IMR-90 (cell line): Measurements from ENCODE around the gene EFCAB5. TPM values are rescaled to one million over a fixed set of nuclear protein-coding genes. Genes with fewer than 3 reads are reported as not detected.

Experiments used
- ATAC-seq: fragments of 200-7000 bp; cut with Tn5 transposase; 2 replicates; pipeline ENCODE4 v1.9.1; 2020; ENCODE audit warnings: low read depth, mild to moderate bottlenecking, moderate library complexity
- BruUV-seq: library from RNA; stranded (reverse); fragments of 400-500 nt; replicated peaks from 2 replicates; lab custom pipeline; 2021; lab: Mats Ljungman, UMichigan
- CTCF ChIA-PET: fragments of 300-600 bp; formaldehyde crosslinking; extraction: SDS; loops from one replicate; lab custom pipeline; 2021; ENCODE audit warnings: antibody characterized with exemption; lab: Yijun Ruan, JAX
- POLR2A ChIA-PET: fragments of 300-600 bp; sonication (Branson Sonifier 250); formaldehyde crosslinking; loops from one replicate; lab custom pipeline; 2022; ENCODE audit warnings: antibody characterized with exemption; ENCODE audit not compliant: unreplicated experiment; lab: Charles Lee
- DNase-seq: peaks from one replicate; pipeline ENCODE4 v3.0.0; 2013
- H2AFZ ChIP-seq: replicated peaks from 2 replicates; pipeline ENCODE3; 2013; ENCODE audit warnings: low read length, mild to moderate bottlenecking; ENCODE audit not compliant: poor library complexity
- H2AK5ac ChIP-seq: 2 replicates; pipeline ENCODE4 v1.6.1; 2013; ENCODE audit warnings: low read depth, low read length, inconsistent platforms
- H2AK9ac ChIP-seq: replicated peaks from 2 replicates; pipeline ENCODE3; 2013; ENCODE audit warnings: mild to moderate bottlenecking, low read depth, low read length, moderate library complexity; ENCODE audit not compliant: poor library complexity
- H2BK120ac ChIP-seq: 2 replicates; pipeline ENCODE4 v1.6.1; 2013; ENCODE audit warnings: low read depth, low read length, inconsistent platforms
- H2BK15ac ChIP-seq: 3 replicates; pipeline ENCODE4 v1.6.1; 2013; ENCODE audit warnings: low read depth, low read length, inconsistent platforms
- H2BK20ac ChIP-seq: 2 replicates; pipeline ENCODE4 v1.6.1; 2013; ENCODE audit warnings: low read depth, mild to moderate bottlenecking, inconsistent platforms, low read length, moderate library complexity
- H2BK5ac ChIP-seq: 2 replicates; pipeline ENCODE4 v1.6.1; 2013; ENCODE audit warnings: mild to moderate bottlenecking, low read depth, low read length, inconsistent platforms; ENCODE audit not compliant: poor library complexity, severe bottlenecking
- H3K14ac ChIP-seq: replicated peaks from 2 replicates; pipeline ENCODE4 v1.6.1; 2013; ENCODE audit warnings: low read depth, low read length, inconsistent platforms
- H3K18ac ChIP-seq: 2 replicates; pipeline ENCODE4 v1.6.1; 2013; ENCODE audit warnings: low read depth, low read length, control low read depth
- H3K23ac ChIP-seq: 2 replicates; pipeline ENCODE4 v1.6.1; 2013; ENCODE audit warnings: low read depth, low read length, inconsistent platforms
- H3K27ac ChIP-seq: 2 replicates; pipeline ENCODE4 v1.5.1; 2013; ENCODE audit warnings: mild to moderate bottlenecking, control low read depth, low read length; ENCODE audit not compliant: insufficient read depth
- H3K27me3 ChIP-seq: 2 replicates; pipeline ENCODE4 v1.6.1; 2013; ENCODE audit warnings: low read length; ENCODE audit not compliant: control insufficient read depth, insufficient read depth
- H3K36me3 ChIP-seq: 2 replicates; pipeline ENCODE4 v1.6.1; 2013; ENCODE audit warnings: low read length, mixed read lengths; ENCODE audit not compliant: control insufficient read depth, insufficient read depth
- H3K4ac ChIP-seq: 2 replicates; pipeline ENCODE4 v1.6.1; 2013; ENCODE audit warnings: low read depth, low read length, inconsistent platforms
- H3K4me1 ChIP-seq: 2 replicates; pipeline ENCODE4 v1.6.1; 2013; ENCODE audit warnings: low read length, mixed read lengths; ENCODE audit not compliant: control insufficient read depth, insufficient read depth
- H3K4me2 ChIP-seq: 2 replicates; pipeline ENCODE4 v1.6.1; 2013; ENCODE audit warnings: low read depth, mild to moderate bottlenecking, control low read depth, low read length, moderate library complexity
- H3K4me3 ChIP-seq: 2 replicates; pipeline ENCODE4 v1.5.1; 2013; ENCODE audit warnings: low read depth, mild to moderate bottlenecking, control low read depth, low read length, moderate library complexity; ENCODE audit not compliant: insufficient read depth
- H3K56ac ChIP-seq: 2 replicates; pipeline ENCODE4 v1.6.1; 2013; ENCODE audit warnings: low read length, inconsistent platforms; ENCODE audit not compliant: insufficient read depth; ENCODE audit errors: extremely low read depth
- H3K79me1 ChIP-seq, 2 experiments: 2 replicates each; pipeline ENCODE4 v1.6.1; 2013; ENCODE audit warnings: low read length in 2 of 2, inconsistent platforms in 1 of 2, low read depth in 1 of 2
- H3K9ac ChIP-seq: 2 replicates; pipeline ENCODE4 v1.6.1; 2013; ENCODE audit warnings: low read depth, low read length, control low read depth
- H3K9me1 ChIP-seq: 2 replicates; pipeline ENCODE4 v1.6.1; 2013; ENCODE audit warnings: low read length, inconsistent platforms; ENCODE audit not compliant: insufficient read depth
- H3K9me3 ChIP-seq: 2 replicates; pipeline ENCODE4 v1.6.1; 2013; ENCODE audit warnings: low read length; ENCODE audit not compliant: control insufficient read depth, insufficient read depth
- H4K20me1 ChIP-seq: 2 replicates; pipeline ENCODE4 v1.6.1; 2013; ENCODE audit warnings: low read length, inconsistent platforms; ENCODE audit not compliant: insufficient read depth
- H4K5ac ChIP-seq: 2 replicates; pipeline ENCODE4 v1.6.1; 2013; ENCODE audit warnings: mild to moderate bottlenecking, low read depth, low read length, control low read depth
- H4K8ac ChIP-seq, 2 experiments: 2 replicates each; pipeline ENCODE4 v1.6.1; 2013; ENCODE audit warnings: low read depth in 2 of 2, low read length in 2 of 2, control low read depth in 1 of 2, inconsistent platforms in 1 of 2
- H4K91ac ChIP-seq: 2 replicates; pipeline ENCODE4 v1.6.1; 2013; ENCODE audit warnings: low read depth, low read length, inconsistent platforms; ENCODE audit not compliant: insufficient read depth
- BHLHE40 ChIP-seq: fragments of 150-350 bp; IDR thresholded peaks from 2 replicates; pipeline ENCODE4 v1.6.1; 2016; ENCODE audit warnings: mild to moderate bottlenecking, low read depth, low read length
- CEBPB ChIP-seq: IDR thresholded peaks from 2 replicates; pipeline ENCODE4 v1.6.1; 2012; ENCODE audit warnings: low read depth, low read length, improper control_type of control experiment
- CHD1 ChIP-seq: IDR thresholded peaks from 2 replicates; pipeline ENCODE4 v1.6.1; 2012; ENCODE audit warnings: low read depth, low read length, improper control_type of control experiment
- ELK1 ChIP-seq: fragments of 150-350 bp; IDR thresholded peaks from 2 replicates; pipeline ENCODE4 v1.6.1; 2016; ENCODE audit warnings: low read depth, mild to moderate bottlenecking, low read length, moderate library complexity, borderline replicate concordance
- FOS ChIP-seq: fragments of 150-350 bp; IDR thresholded peaks from 2 replicates; pipeline ENCODE4 v1.6.1; 2016; ENCODE audit warnings: low read depth, low read length
- MAFK ChIP-seq: IDR thresholded peaks from 2 replicates; pipeline ENCODE4 v1.6.1; 2012; ENCODE audit warnings: low read depth, low read length, improper control_type of control experiment
- MAZ ChIP-seq: IDR thresholded peaks from 2 replicates; pipeline ENCODE4 v1.6.1; 2012; ENCODE audit warnings: low read depth, mild to moderate bottlenecking, low read length, improper control_type of control experiment, moderate library complexity, borderline replicate concordance
- MXI1 ChIP-seq: IDR thresholded peaks from 2 replicates; pipeline ENCODE4 v1.6.1; 2012; ENCODE audit warnings: low read depth, mild to moderate bottlenecking, low read length, moderate library complexity, borderline replicate concordance
- NFE2L2 ChIP-seq: fragments of 150-350 bp; IDR thresholded peaks from 2 replicates; pipeline ENCODE4 v1.6.1; 2016; ENCODE audit warnings: low read depth, mild to moderate bottlenecking, low read length
- POLR2A ChIP-seq: IDR thresholded peaks from 2 replicates; pipeline ENCODE4 v1.6.1; 2012; ENCODE audit warnings: mild to moderate bottlenecking, low read depth, low read length
- RAD21 ChIP-seq: IDR thresholded peaks from 2 replicates; pipeline ENCODE4 v1.6.1; 2012; ENCODE audit warnings: low read length, improper control_type of control experiment
- RCOR1 ChIP-seq: IDR thresholded peaks from 2 replicates; pipeline ENCODE4 v1.6.1; 2012; ENCODE audit warnings: mild to moderate bottlenecking, low read length, improper control_type of control experiment; ENCODE audit not compliant: insufficient replicate concordance
- RFX5 ChIP-seq: IDR thresholded peaks from 2 replicates; pipeline ENCODE4 v1.8.0; 2012; ENCODE audit warnings: low read depth, mild to moderate bottlenecking, low read length, moderate library complexity
- SMC3 ChIP-seq: fragments of 150-350 bp; IDR thresholded peaks from 2 replicates; pipeline ENCODE4 v1.6.1; 2016; ENCODE audit warnings: low read depth, mild to moderate bottlenecking, antibody characterized with exemption, low read length, moderate library complexity
- WGBS, 2 experiments: methylation state at CpG; one replicate each; pipeline versions ENCODE4 v1.1.5 to v1.1.7; 2013; ENCODE audit warnings: missing lambda C conversion rate in 2 of 2; ENCODE audit not compliant: insufficient read length in 1 of 2; ENCODE audit errors: extremely low coverage in 2 of 2; 5-methylcytosine and 5-hydroxymethylcytosine counted together
- dilution Hi-C: fragments of 300-500 bp; cut with HindIII; formaldehyde crosslinking; loops from one replicate; pipeline ENCODE4 v1.14.3; 2018; ENCODE audit warnings: low sequenced_read_pairs; ENCODE audit not compliant: unreplicated experiment
- in situ Hi-C: fragments of 300-500 bp; cut with MboI; formaldehyde crosslinking; loops from 3 replicates; pipeline ENCODE4 v1.14.3; 2019; ENCODE audit warnings: low sequenced_read_pairs, inconsistent platforms, mixed read lengths
- intact Hi-C: fragments of 100-400 bp; cut with micrococcal nuclease; formaldehyde crosslinking; loops from 2 replicates; pipeline ENCODE4 v1.10.0; 2022
- polyA plus RNA-seq, 3 experiments: library from polyadenylated mRNA; depleted of rRNA; stranded (reverse); fragments of >200 nt; gene quantifications; 2 replicates each; pipeline ENCODE4 v1.2.3, GENCODE V29; 2012; ENCODE audit warnings: low replicate concordance in 1 of 3
- total RNA-seq: library from RNA; depleted of rRNA; stranded (reverse); fragments of >200 nt; gene quantifications from 2 replicates; pipeline ENCODE4 v1.2.3, GENCODE V29; 2012
- TF ChIP-seq, protein P1 (sequence below): conservative IDR thresholded peaks from 2 replicates; pipeline ENCODE4 v1.5.1; 2012; ENCODE audit warnings: mild to moderate bottlenecking, low read depth, low read length, improper control_type of control experiment
- TF ChIP-seq, protein P2 (sequence below): fragments of 150-350 bp; IDR thresholded peaks from 2 replicates; pipeline ENCODE4 v1.6.1; 2017; ENCODE audit warnings: mild to moderate bottlenecking, antibody characterized with exemption, low read length, low read depth

The EFCAB5 gene
- total and polyA plus RNA-seq, 2 of the 4 experiments (the other 2 are of a cell fraction), result 0.14 TPM; not detected in 1

- Histone ChIP-seq H3K9me3 (no peaks in the 10 kb centered on the region), H4K5ac (no peak overlapping the region), H3K4ac (no peak overlapping the region), H2AK9ac (no peak overlapping the region), H3K14ac (no peak overlapping the region), H2AK5ac (no peak overlapping the region), H3K36me3 (no peaks in the 10 kb centered on the region), H3K56ac (no peak overlapping the region), H3K27me3 (no peaks in the 10 kb centered on the region; the same call in 1 of the 2 replicates), H2BK20ac (no peak overlapping the region), H3K9me1 (no peaks in the 10 kb centered on the region), H3K27ac (no peak overlapping the region), H2BK5ac (no peak overlapping the region), H2BK15ac (no peak overlapping the region), H4K91ac (no peak overlapping the region), H3K79me1 (no peaks in the 10 kb centered on the region), H4K8ac (no peak overlapping the region), H3K4me3 (no peak overlapping the region), H2AFZ (no peak overlapping the region), H2BK120ac (no peak overlapping the region), H3K9ac (no peak overlapping the region), H3K4me1 (no peaks in the 10 kb centered on the region), H3K18ac (no peak overlapping the region), H3K23ac (no peak overlapping the region), H4K20me1 (no peaks in the 10 kb centered on the region), H3K4me2 (no peak overlapping the region)
- ChIA-PET POLR2A (no interaction called here), CTCF (interaction anchor here (0.9 kb wide), 1 partner anchor 85 kb away, joined by 3 read pairs; no protein-coding TSS in a partner anchor)
- in situ Hi-C loops, result loop anchor here (10.0 kb wide), 1 partner anchor 292 kb away; no protein-coding TSS in a partner anchor
- intact Hi-C loops, result no loop called here
- ATAC-seq (no peak), DNase-seq (no peak)
- dilution Hi-C loops, result no loop called here
- no TSS peak for BruUV-seq
- WGBS, 2 experiments, result no CpG with 5 or more reads among the region's 2 CpGs
- TF ChIP-seq CEBPB (no peak), FOS (no peak), MAZ (no peak), ELK1 (no peak), RFX5 (no peak), NFE2L2 (no peak), BHLHE40 (no peak), MAFK (no peak), MXI1 (no peak), CHD1 (no peak), RCOR1 (no peak), RAD21 (no peak), SMC3 (no peak), POLR2A (no peak)
- TF ChIP-seq, protein P1, sequence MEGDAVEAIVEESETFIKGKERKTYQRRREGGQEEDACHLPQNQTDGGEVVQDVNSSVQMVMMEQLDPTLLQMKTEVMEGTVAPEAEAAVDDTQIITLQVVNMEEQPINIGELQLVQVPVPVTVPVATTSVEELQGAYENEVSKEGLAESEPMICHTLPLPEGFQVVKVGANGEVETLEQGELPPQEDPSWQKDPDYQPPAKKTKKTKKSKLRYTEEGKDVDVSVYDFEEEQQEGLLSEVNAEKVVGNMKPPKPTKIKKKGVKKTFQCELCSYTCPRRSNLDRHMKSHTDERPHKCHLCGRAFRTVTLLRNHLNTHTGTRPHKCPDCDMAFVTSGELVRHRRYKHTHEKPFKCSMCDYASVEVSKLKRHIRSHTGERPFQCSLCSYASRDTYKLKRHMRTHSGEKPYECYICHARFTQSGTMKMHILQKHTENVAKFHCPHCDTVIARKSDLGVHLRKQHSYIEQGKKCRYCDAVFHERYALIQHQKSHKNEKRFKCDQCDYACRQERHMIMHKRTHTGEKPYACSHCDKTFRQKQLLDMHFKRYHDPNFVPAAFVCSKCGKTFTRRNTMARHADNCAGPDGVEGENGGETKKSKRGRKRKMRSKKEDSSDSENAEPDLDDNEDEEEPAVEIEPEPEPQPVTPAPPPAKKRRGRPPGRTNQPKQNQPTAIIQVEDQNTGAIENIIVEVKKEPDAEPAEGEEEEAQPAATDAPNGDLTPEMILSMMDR, result no peak
- TF ChIP-seq, protein P2, sequence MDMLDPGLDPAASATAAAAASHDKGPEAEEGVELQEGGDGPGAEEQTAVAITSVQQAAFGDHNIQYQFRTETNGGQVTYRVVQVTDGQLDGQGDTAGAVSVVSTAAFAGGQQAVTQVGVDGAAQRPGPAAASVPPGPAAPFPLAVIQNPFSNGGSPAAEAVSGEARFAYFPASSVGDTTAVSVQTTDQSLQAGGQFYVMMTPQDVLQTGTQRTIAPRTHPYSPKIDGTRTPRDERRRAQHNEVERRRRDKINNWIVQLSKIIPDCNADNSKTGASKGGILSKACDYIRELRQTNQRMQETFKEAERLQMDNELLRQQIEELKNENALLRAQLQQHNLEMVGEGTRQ, result no peak
These were observed 4.7 kb upstream of the EFCAB5 start for GRCh38 chr17:29936724-29937123.
